Ovary (tissue), 3 donors: Measurements from ENCODE around the gene WWOX.

ENCODE experiments used
- EP300 ChIP-seq: sonication (generic); formaldehyde crosslinking; IDR thresholded peaks from one replicate; pipeline ENCODE4 v1.6.1; 2017; ENCODE audit warnings: antibody characterized with exemption
- TF ChIP-seq, protein P1 (sequence below), 3 donors: fragments of 450-650 bp in 2 of 3; fragments of 200-600 bp in 1 of 3; IDR thresholded peaks; one replicate each; pipeline versions ENCODE4 v1.5.1 to v1.8.0; 2016 to 2022; ENCODE audit warnings: antibody characterized with exemption in 3 of 3, mild to moderate bottlenecking in 1 of 3
- donor health status: DM: no; HTN: no; CAD: no.

- no peak for TF ChIP-seq EP300
- TF ChIP-seq, protein P1, sequence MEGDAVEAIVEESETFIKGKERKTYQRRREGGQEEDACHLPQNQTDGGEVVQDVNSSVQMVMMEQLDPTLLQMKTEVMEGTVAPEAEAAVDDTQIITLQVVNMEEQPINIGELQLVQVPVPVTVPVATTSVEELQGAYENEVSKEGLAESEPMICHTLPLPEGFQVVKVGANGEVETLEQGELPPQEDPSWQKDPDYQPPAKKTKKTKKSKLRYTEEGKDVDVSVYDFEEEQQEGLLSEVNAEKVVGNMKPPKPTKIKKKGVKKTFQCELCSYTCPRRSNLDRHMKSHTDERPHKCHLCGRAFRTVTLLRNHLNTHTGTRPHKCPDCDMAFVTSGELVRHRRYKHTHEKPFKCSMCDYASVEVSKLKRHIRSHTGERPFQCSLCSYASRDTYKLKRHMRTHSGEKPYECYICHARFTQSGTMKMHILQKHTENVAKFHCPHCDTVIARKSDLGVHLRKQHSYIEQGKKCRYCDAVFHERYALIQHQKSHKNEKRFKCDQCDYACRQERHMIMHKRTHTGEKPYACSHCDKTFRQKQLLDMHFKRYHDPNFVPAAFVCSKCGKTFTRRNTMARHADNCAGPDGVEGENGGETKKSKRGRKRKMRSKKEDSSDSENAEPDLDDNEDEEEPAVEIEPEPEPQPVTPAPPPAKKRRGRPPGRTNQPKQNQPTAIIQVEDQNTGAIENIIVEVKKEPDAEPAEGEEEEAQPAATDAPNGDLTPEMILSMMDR (IDR thresholded peaks at IDR 0.05): no peak
These were observed 1107.4 kb downstream of the WWOX start for GRCh38 chr16:79206889-79207288.
